NK-92 (cell line): ENCODE measurements around the gene ERVW-1.

ENCODE experiments used
- DNase-seq: peaks from one replicate; lab custom pipeline; 2025; ENCODE audit not compliant: unreplicated experiment; lab: John Stamatoyannopoulos, UW

The ERVW-1 gene

GRCh38 chr7:92427193-92427592 lies 50.6 kb downstream of the ERVW-1 start:
- DNase-seq = no peak

GRCh38 chr7:92425311-92425947 lies 52.3 kb downstream of the ERVW-1 start:
- no peak for DNase-seq

DNA sequence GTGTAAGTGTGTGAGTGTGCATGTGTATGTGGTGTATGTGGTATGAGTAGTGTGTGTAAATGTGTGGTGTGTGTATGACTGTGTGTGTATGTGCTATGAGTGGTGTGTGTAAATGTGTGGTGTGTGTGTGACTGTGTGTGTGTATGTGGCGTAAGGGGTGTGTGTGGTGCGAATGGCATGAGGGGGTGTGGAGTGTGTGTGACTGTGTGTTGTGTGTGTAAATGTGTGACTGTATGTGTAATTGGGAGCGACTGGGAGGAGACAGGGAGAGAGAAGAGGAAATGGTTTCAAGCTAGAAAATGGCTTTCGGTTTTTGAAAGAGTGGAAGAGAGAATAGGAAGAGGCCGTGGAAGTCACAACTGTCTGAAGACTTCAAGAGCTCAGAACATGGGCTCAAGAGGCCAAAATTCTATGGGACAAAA lies 54.0 kb downstream of the ERVW-1 start:
- DNase-seq = no peak

GRCh38 chr7:92422926-92423325 lies 54.8 kb downstream of the ERVW-1 start:
- no peak for DNase-seq

GRCh38 chr7:92421676-92422435 lies 55.9 kb downstream of the ERVW-1 start:
- no peak for DNase-seq
